MV-4-11 (cell line): ENCODE results near the gene MAGIX.
A peak's percentile ranks its signal among the peaks of the same experiment; 100 is the strongest.

Source experiments
- DNase-seq: peaks from one replicate; lab custom pipeline; 2025; lab: John Stamatoyannopoulos, UW

Gene MAGIX

GRCh38 chrX:49183701-49184281, 21.2 kb downstream of the MAGIX start:
- DNase-seq: no peak

- DNase-seq: no peak
These were observed 22.0 kb downstream of the MAGIX start for GRCh38 chrX:49184294-49185281.

DNA sequence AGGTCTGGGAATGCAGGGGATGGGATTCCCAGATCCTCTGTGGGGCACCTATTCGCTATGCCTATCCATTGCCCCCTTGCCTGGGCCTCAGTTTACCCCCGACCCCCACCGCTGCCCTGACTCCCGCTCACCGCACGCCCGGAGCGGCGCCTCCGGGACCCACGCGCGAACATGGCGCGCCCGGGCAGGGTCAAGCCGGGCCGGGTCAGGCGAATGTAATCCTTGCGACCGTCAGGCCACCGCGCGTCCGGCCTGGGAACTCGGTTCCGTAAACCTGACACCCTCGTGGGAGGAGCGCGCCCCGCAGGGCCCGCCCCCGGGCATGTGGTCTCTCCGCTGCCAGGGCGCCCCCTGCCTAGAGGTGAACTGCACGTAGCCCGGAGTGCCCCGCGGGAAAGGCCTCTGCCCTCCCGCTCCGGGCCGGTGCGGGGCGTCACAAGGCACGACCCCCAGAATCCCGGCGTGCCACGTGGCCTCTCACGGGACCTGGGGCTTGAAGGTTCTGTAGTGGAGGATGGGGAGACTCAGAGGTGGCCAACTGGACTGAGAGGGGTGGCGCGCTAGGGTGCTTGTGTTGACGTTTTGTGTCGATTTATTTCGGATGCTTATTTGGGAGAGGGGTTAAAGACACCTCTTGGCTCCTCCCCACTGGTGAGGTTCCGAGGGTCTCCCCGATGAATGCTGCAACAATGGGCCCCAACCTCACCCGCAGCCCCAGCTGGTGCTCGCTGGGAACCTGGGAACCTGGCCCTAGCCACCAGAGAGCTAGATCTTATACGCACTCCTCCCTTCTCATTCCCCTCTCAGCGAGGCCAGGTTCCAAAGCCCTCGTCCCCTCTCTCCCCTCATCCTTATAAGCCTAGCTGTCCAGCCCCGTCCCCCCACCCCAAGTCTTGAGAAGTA, 23.8 kb downstream of the MAGIX start, which contains the start of gene PRICKLE3:
TSS of gene PRICKLE3 (minus strand) at position 249 of the 903 bp plus-strand sequence. CDS start at position 173, 76 bp downstream.
- DNase-seq: peak; percentile 69

GRCh38 chrX:49187028-49187394, 24.5 kb downstream of the MAGIX start:
- DNase-seq: no peak

GRCh38 chrX:49187526-49187925, 25.0 kb downstream of the MAGIX start:
- DNase-seq: no peak

GRCh38 chrX:49188468-49189076, 26.0 kb downstream of the MAGIX start:
- DNase-seq: no peak

GRCh38 chrX:49189606-49190005, 27.0 kb downstream of the MAGIX start:
- no peak for DNase-seq

- peak; percentile 100 for DNase-seq
These were observed 28.4 kb downstream of the MAGIX start for GRCh38 chrX:49190821-49191573.

DNA sequence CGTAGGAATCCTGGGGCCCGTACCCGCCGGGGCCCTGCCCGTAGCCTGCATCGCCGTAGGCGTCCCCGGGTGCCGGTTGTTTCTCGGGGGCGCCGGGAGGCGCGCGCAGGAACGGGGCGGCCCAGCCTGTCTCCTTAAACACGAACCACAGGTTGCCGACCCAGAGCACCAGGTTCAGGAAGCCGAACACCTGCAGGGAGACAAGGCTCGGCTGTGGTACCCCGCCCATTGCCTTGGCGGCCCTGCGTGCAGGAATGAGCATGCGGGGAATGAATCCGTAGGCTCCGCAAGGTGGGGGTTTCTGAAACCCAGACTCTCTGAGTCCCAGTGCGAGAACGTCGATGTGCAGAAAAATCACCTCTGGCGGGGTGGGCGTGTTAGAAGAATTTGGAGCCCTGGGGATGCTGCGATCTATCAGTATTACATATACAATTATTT, 29.0 kb downstream of the MAGIX start:
- no peak for DNase-seq

DNA sequence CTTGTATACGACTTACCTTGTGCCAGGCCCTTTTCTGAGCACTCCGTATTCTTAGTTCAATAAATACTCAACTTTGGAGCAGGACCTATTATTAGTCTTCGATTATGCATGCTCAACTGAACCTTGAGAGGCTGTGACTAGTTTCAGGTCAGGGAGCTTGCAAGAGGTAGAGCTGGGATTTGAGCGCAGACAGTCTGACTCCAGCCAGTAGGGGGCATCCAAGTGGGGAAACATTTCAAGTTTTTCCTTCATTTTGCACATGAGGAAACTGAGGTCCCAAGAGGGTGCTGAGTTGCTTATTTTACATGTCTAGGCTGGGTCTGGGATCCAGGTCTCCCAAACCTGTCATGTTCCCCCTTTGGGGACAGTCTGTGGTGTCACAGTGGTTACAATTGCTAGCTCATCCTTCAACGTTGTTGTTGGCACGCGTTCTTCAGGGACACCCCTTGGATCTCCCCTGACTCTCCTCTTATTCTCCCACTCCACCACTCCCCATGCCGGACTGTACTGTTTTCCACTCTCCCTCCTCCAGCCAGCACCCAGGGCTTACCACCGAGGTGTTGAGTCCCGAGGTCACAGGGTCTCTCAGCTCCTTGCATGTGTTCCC, 30.3 kb downstream of the MAGIX start:
- no peak for DNase-seq

DNA sequence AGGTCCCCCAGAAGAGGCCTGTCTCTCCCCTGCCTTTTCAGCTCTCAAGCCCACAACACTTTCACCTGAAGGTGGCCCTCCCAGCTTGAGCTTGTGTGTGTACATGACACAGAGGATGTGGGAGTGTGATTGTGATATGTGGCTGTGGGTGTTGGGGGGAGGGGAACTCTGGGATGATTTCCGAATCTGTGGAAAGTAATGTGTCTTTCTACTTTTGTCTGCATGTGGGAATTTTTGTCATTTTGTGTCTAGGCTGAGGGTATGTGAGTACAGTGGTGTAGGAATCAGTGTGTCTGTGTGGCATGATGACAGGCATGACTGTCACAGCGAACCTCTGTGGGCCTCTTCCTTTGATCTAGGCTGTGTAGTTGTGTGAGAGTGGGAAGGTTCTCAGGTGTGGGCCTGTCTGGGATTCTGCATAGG, 31.0 kb downstream of the MAGIX start:
- DNase-seq: no peak

DNA sequence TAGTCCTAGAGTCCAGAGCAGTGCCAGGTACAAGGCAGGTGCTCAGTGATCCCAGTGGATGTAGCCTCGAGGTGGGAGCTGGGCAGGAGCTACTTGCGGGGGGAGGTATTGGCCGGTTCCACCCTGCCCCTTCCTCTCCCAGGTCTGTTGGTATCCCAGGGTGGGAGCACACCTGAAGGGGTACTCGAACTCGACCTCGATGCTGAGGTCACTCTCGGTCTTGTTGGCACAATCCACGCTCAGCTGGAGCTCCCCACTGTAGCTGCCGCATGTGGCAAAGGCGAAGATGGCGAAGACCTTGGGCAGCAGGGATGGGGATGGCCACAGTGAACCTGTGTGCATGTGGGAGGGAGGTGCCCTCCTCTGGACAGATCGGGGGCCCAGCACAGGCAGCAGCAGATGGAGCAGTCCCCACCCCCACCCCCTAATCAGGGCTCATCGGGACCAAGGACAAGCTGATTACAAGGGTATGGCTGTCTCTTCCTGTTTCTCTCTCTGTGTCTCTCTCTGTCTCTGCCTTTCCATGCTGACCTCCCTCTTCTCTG, 35.1 kb downstream of the MAGIX start:
- no peak for DNase-seq

DNA sequence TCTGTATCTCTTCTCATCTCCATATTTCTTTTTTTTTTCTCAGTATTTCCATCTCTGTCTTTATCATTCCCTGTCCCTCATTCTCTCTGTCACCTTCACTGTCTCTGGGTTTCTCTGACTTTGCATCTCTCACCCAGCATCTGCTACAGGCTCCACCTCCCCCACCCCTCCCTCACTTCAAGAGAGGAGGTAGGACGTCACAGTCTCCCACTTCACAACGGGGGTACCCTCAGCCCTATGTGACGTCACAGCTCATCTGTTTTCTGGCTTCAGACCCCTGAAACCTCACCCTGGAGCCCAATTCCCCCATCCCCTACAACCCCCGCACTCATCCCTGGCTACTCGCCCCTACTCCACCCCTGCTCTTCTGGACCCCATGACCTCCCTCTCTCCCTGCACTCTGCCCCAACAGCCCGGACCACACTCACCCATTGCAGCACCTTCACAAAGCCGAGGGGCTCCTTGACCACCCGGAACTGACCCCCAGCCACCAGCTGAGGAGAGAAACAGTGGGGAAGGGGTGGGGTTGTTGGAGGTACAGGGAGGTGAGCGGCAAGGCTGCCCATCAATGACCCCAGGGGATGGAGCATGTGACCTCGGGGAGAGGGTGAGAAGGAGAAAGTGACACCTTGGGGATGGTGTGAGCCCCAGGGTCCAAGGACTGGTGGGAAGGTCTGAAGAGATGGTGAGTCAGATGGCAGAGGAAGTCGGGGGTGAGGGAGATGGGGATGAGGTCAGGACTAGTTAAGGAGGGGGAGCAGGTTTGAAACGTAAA, 36.2 kb downstream of the MAGIX start:
- no peak for DNase-seq

DNA sequence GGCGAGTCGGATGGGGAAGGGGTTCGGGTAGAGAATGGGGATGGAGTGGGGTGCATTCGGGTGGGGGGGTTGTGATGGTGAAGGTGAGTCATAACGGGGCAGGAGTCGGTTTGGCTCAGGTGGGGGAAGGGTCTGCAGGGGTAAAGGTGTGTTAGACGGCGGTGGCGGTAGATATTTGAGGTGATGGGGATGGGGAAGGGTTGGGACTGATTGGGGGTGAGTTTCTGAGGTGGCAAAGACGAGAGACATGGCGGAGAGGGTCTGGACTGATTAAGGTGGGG, 36.7 kb downstream of the MAGIX start:
- DNase-seq: no peak

DNA sequence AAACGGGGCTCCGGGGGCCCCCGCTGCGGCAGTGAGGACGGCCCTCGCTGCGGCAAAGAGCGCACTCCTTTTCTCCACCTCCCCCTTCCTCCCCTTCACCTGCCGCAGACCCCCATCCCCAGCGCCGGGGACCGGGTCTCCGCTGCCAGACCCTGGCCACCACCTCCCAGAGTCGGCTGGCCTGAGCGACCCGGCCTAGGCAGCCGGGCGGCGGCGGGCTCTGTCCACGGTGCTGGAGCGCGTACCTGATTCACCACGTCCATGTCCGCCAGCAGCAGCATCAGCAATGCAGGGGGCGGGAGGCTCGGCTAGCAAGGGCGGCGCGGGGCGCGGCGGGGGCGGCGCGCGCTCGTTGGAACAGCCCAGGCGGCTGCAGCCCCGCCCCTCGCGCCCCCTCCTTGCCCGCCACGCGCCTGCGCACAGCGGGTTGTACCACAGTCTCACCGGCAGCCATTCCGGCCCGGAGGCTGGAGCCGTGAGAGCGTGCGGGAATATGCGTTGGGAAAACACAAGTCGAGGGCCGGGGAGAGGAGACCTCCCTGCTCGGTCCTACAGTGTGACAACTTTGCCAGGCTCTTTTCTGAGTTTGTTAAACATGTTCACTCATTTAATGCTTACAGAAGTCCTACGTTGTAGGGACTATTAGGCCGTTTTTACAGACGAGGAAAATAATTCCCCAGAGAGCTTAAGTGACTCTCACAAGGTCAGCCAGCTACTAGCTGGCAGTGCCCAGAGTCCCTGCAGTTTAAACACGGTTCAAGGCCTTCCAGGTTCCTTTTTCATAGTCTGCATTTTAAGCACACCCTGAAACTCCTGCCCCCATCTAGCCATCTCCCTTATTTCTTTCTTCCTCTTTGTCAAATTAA, 37.6 kb downstream of the MAGIX start, which contains the start of gene SYP:
TSS of gene SYP (minus strand) at position 288 of the 866 bp plus-strand sequence. CDS start at position 281, 7 bp downstream.
- peak; percentile 70 for DNase-seq

GRCh38 chrX:49202022-49202421, 39.5 kb downstream of the MAGIX start:
- no peak for DNase-seq

GRCh38 chrX:49203536-49203935, 41.0 kb downstream of the MAGIX start:
- DNase-seq: no peak

DNA sequence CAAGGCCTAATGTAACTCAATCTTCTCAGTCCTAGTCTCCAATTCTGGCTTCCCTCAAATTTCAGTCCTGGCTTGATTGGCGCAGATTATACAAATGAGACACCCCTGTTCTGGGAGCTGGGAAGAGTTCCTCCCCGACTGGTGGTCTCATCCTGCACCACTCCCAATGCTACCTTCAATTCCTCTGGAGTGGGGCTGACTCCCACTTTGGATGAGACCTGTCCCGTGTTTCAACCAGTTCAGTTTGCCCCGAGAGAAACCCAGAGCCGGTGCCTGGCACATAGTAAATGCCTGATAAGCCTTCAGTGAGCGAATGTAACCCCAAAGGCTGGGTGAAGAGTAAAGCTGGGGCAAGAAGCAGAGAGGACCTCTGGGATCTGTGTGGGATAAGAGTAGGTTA, 41.5 kb downstream of the MAGIX start:
- no peak for DNase-seq

- DNase-seq: no peak
These were observed 42.2 kb downstream of the MAGIX start for GRCh38 chrX:49204709-49205108.
